Measurements from ENCODE around the gene ITGAV. TPM values are rescaled to one million over a fixed set of nuclear protein-coding genes. Genes with fewer than 3 reads are reported as not detected.

ITGAV gene
- total RNA-seq, 6 donors from 2014 or later: 19.9 to 75.4 (median 58.7) TPM

- TF ChIP-seq POLR2AphosphoS5 (IDR thresholded peaks at IDR 0.05) (peak in 1 of 2 donors; percentile 47), POLR2A (IDR thresholded peaks at IDR 0.05) (no peak)
- 56 to 70% methylated on average over 3 of the region's 3 CpGs for WGBS, 2 donors
- H3K4me1 ChIP-seq: peaks cover 0 to 21% (median 8%) of the 10 kb centered on the region in 4 donors
- H3K36me3 ChIP-seq: peaks cover 0 to 23% (median 3%) of the 10 kb centered on the region in 4 donors
- ATAC-seq (ENCODE audit: low FRiP score in 2 of 2): no peak
- no peaks in the 10 kb centered on the region for H3K27me3 ChIP-seq
- H3K9me3 ChIP-seq: no peaks in the 10 kb centered on the region
- no peak overlapping the region for H3K4me3 ChIP-seq
- H3K27ac ChIP-seq: peak overlapping the region; percentile 41 to 62 (median 45)
- DNase-seq: no peak
Measured at GRCh38 chr2:186605041-186605440, 15.2 kb downstream of the ITGAV start.

GRCh38 chr2:186607660-186608324 lies 17.9 kb downstream of the ITGAV start:
- TF ChIP-seq POLR2AphosphoS5 (IDR thresholded peaks at IDR 0.05) (no peak), POLR2A (IDR thresholded peaks at IDR 0.05) (no peak), CTCF (IDR thresholded peaks at IDR 0.05) (no peak), EP300 (IDR thresholded peaks at IDR 0.05) (no peak)
- Histone ChIP-seq H3K27ac (no peak overlapping the region), H3K9me3 (no peaks in the 10 kb centered on the region), H3K4me1 (peaks cover 0 to 21% (median 14%) of the 10 kb centered on the region in 4 donors), H3K27me3 (no peaks in the 10 kb centered on the region), H3K4me3 (no peak overlapping the region), H3K36me3 (peaks cover 0 to 13% (median 2%) of the 10 kb centered on the region in 4 donors)
- 91 to 96% methylated on average over 4 to 6 of the region's 6 CpGs for WGBS, 2 donors
- no peak for ATAC-seq (ENCODE audit: low FRiP score in 2 of 2)
- no peak for DNase-seq

- Histone ChIP-seq H3K4me3 (no peak overlapping the region), H3K36me3 (peaks cover 0 to 3% (median 0%) of the 10 kb centered on the region in 4 donors), H3K9me3 (no peaks in the 10 kb centered on the region), H3K27ac (no peak overlapping the region), H3K27me3 (no peaks in the 10 kb centered on the region), H3K4me1 (peaks cover 0 to 13% (median 7%) of the 10 kb centered on the region in 4 donors)
- WGBS, 2 donors: 65 to 71% methylated on average over 7 of the region's 7 CpGs
- TF ChIP-seq POLR2A (IDR thresholded peaks at IDR 0.05) (no peak), EP300 (IDR thresholded peaks at IDR 0.05) (peak in 1 of 4 donors; percentile 22), CTCF (IDR thresholded peaks at IDR 0.05) (no peak), POLR2AphosphoS5 (IDR thresholded peaks at IDR 0.05) (no peak)
- DNase-seq (no peak), ATAC-seq (ENCODE audit: low FRiP score in 2 of 2) (no peak)
Measured at GRCh38 chr2:186610785-186611184, 20.9 kb downstream of the ITGAV start.

GRCh38 chr2:186611526-186611925 lies 21.7 kb downstream of the ITGAV start:
- Histone ChIP-seq H3K9me3 (no peaks in the 10 kb centered on the region), H3K27ac (no peak overlapping the region), H3K4me3 (no peak overlapping the region), H3K27me3 (no peaks in the 10 kb centered on the region), H3K36me3 (no peaks in the 10 kb centered on the region), H3K4me1 (peaks cover 0 to 11% (median 7%) of the 10 kb centered on the region in 4 donors)
- no peak for DNase-seq
- WGBS, 2 donors: 88 to 91% methylated on average over 2 of the region's 2 CpGs
- no peak for ATAC-seq (ENCODE audit: low FRiP score in 2 of 2)
- no peak for TF ChIP-seq CTCF (IDR thresholded peaks at IDR 0.05)
- no peak for TF ChIP-seq POLR2AphosphoS5 (IDR thresholded peaks at IDR 0.05)
- no peak for TF ChIP-seq POLR2A (IDR thresholded peaks at IDR 0.05)
- TF ChIP-seq EP300 (IDR thresholded peaks at IDR 0.05): no peak

DNA sequence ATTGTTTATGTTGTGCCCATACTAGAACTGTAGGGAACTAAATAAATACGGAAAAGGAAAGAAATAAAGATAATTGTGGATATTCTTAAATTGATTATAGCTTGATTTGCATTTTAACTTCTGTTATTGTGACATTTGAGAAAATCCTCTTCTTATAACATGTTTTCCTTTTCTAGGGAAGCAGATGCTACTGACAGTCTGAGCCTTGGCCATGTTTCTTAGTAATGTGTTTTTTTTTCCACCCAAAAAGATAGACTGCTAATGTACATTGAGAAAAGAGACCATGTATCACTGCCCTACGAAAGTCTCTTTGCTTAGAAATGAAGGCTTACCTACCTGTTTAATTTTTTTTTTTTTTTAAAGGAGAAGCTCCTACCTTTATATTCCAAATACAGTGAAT lies 22.2 kb downstream of the ITGAV start:
- TF ChIP-seq POLR2A (IDR thresholded peaks at IDR 0.05): no peak
- TF ChIP-seq EP300 (IDR thresholded peaks at IDR 0.05): no peak
- TF ChIP-seq CTCF (IDR thresholded peaks at IDR 0.05): no peak
- no peak for TF ChIP-seq POLR2AphosphoS5 (IDR thresholded peaks at IDR 0.05)
- no peak overlapping the region for H3K4me3 ChIP-seq
- no peaks in the 10 kb centered on the region for H3K9me3 ChIP-seq
- no peaks in the 10 kb centered on the region for H3K27me3 ChIP-seq
- H3K27ac ChIP-seq: no peak overlapping the region
- no peaks in the 10 kb centered on the region for H3K36me3 ChIP-seq
- WGBS, 2 donors: 89 to 92% methylated on average over 2 of the region's 2 CpGs
- ATAC-seq (ENCODE audit: low FRiP score in 2 of 2) (no peak), DNase-seq (no peak)
- H3K4me1 ChIP-seq: peaks cover 0 to 10% (median 7%) of the 10 kb centered on the region in 4 donors
